Central memory CD4-positive, alpha-beta T cell (primary cell): ENCODE measurements around the gene FAM222B.
"Not testable (repeated sequence)": the region's sequence is repeated elsewhere in the genome, so short reads cannot be mapped to it uniquely, and the experiment has no call there.

Source experiments
- DNase-seq: peaks from one replicate; pipeline ENCODE4 v3.0.0; 2022
- total RNA-seq, 3 experiments: gene quantifications; one replicate each; lab custom pipeline; 2026; lab: John Stamatoyannopoulos, UW

The FAM222B gene, protein sequence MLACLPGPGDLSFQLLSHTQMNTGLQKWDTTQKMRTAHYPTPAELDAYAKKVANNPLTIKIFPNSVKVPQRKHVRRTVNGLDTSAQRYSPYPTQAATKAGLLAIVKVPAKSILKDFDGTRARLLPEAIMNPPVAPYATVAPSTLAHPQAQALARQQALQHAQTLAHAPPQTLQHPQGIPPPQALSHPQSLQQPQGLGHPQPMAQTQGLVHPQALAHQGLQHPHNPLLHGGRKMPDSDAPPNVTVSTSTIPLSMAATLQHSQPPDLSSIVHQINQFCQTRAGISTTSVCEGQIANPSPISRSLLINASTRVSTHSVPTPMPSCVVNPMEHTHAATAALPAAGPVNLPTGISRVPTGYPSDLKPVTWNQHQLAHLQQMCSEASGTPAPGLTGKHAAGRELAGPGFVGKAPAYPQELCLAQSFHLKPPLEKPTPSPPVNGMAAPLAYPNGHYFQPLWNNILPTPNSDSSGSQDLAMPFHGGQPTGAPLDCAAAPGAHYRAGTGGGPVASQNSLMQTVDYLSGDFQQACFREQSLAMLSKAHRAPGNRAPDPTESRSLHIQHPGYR
- 13.2 to 19.5 (median 17.0) reads per million in 3 experiments for total RNA-seq

DNA sequence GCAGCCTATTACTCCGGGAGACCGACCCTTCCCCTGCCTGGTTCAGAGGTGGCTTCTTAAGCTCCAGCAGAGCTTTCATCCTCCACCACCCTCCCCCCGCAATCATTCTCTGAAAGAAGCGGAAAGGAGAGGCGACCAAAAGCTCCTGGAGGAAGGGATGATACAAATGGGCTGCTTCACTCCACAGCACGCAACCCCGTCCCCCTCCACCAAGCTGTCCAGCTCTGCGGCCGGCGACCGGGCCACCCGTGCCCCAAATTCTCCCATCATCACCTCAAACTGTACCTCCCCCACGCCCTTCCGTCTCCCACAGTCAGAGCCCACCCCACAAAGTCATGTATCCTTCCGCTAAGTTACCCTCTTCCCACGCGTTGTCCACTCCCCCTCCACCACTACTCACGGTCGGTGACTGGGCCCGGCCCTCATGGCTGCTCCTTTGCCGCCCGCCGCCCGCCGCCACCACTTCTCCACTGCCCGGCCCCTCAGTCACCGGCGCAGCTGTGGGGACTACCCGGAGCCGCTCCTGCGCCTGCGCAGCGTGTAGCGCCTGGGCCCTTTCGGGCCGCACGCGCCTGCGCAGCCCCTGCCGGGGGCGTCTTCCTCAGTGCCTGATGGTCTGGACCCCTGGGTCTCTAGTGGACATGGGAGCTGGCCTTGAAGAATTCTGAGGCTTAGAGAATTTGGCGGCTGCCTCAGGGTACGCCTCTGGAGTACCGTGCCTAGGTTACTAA is at the start of gene FAM222B:
FAM222B (minus strand) TSS at position 509 of the 731 bp plus-strand sequence. CDS start 76,123 bp downstream, outside the sequence.
- DNase-seq: peak; percentile 85

GRCh38 chr17:28892024-28892423 is 49.4 kb upstream of the FAM222B start:
- DNase-seq: no peak

DNA sequence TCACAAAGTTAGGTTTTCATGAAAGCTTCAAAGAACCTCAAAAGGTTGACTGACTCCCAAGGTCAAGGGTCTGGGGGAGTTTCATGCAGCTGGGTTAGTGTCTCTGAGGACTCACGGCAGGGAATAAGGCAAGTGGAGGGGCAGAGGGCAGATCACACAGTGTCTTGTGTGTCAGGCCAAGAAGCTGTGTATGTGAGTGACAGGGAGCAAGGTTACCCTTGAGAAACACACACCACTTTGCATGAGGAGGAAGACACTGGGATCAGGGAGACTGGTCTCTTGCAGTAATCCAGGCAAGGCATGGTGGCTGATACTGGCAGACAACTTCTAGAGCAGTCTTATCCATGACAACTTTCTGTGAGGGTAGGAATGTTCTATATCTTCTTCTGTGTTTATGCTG is 48.6 kb upstream of the FAM222B start:
- no peak for DNase-seq

DNA sequence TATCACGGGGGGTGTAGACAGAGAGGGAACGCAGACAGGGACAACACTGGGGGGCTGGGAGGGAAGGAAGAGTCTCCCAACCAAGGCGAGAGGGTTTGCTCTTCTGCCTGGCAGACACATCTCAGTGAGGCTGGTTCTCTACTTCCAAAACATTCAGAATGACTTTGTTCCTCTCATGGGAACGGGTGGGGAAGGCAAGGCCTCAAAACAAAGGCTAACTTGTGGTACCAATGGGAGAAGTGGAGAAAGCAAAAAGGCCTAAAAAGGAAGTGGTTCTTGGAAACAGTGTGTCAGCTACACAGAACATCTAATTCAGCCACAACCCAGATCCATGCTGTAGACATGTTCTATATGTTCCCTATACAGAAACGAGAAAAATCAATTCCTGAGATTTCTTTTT is 47.4 kb upstream of the FAM222B start:
- DNase-seq: no peak

DNA sequence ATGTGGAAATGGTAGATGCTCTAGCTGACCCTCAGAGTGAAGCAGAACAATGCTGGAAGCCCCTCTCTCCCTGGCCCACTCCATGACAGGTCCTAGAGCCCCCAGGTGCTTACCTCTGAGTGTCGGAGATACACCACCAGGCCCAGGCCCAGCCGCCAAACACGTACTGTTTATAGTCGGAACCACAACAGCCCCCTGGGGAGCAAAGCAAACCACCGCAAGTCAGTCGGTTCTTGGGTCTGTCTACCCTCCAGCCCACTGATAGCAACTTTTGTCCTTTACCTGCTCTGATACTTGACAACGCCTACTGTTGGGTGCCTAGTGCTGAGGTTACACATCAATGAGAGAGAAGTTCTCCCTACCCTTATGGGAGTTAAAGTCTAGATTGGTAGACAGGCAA is 46.2 kb upstream of the FAM222B start:
- DNase-seq: no peak

GRCh38 chr17:28887871-28888471 is 45.4 kb upstream of the FAM222B start:
- DNase-seq: no peak

DNA sequence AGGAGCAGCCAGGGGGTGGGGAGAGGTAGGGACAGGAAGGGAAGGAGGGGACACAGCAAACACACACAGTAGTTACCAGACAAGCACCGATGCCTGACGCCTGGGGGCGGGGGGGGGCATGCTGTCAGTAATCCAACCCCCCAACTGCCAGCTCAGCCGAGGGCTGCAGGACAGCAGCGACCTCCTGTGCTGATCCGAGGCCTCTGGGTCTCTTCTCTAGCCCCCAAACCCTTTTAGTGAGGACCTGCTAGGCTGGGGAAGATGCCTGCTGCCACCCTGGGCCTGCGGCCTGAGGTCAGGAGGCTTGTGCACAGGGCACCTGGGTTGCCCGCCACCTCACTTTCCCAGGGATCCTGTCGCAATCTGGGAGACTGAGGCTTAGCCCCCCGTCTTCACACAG is 43.4 kb upstream of the FAM222B start:
- no peak for DNase-seq

DNA sequence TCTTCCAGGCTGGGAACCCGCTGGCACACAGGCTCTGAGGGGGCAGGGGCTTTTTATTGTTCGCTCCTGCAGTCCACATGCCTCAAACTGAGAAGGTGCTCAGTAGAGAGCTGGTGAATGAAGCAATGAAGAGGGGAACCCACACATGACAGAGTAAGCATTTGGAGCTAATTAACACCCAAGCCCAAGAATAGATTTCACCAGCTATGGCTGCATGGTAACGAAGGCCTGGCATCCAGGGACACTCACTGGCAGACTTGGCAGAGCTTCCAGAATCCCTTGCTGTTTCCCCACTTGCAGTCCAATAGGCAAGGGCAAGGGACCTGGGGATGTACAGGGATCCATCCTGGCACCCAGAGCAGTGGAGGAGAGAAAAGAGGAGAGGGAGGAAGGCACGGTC is 42.8 kb upstream of the FAM222B start:
- no peak for DNase-seq

DNA sequence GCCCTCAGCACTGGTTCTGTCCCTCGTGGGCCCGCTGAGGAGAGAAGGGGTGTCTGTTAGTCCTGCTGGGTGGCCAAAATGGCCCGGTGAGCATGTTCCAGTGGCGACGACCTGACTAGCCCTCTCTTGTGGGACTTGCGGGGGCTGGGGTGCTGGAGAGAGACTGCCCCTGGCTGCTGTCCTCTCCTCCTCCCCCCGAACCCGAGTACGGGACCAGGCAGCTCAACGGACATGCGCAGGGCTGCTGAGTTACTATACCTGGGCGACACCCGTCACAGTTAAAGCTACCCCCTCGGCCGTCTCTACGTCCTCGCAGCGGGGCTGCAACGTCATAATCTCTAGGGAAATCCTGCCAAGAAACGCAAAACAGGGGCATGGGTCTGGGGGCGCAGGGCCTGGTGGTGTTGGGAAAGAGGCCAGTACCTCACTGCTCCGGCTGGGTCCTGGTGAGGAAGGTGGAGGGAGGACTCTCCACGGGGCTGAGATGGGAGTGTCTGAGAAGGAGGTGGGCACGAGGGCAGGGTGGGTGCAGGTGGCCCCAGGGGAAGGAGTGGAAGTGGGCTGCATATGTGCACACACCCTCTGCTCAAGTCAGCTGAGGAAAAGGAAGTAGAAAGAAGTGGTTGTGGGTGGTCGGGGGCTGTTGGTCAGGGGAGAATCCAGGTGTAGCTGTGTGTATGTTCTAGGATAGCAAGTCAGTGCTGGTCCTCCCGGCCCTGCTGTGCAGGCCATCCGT is 41.5 kb upstream of the FAM222B start:
- no peak for DNase-seq

DNA sequence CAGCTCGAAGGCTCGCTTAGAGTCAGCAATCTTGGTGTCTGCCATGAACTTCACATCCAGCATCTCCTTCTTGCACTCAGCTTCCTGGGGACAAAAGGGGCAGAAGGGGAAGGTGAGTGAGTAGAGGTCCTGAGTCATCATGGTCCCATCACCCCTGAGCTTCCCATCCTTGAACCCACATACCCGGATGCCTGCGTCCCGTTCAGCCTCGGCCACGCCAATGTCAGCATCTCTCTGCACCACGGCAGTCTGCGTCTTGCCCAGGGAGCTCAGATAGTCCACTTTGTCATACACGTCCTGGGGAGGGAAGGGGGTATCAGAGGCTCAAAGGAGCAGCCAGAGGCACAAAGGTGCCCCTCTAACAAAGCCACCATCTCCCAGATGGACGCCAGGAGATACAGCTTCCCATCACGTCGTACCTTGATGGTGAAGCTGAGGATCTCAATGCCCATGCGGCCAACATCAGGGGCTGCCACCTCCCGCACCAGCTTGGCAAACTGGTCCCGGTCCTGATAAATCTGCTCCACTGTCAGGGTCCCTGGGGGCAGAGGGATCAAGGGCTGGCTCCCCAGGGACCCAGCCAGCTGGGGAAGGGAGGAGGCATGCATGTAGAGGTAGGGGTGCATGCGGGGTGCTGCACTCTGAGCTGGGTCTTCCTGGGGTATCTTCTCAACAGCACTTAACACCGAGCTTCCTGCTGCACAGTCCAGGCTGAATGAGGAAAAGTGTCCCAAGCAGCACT is 39.7 kb upstream of the FAM222B start:
- no peak for DNase-seq

DNA sequence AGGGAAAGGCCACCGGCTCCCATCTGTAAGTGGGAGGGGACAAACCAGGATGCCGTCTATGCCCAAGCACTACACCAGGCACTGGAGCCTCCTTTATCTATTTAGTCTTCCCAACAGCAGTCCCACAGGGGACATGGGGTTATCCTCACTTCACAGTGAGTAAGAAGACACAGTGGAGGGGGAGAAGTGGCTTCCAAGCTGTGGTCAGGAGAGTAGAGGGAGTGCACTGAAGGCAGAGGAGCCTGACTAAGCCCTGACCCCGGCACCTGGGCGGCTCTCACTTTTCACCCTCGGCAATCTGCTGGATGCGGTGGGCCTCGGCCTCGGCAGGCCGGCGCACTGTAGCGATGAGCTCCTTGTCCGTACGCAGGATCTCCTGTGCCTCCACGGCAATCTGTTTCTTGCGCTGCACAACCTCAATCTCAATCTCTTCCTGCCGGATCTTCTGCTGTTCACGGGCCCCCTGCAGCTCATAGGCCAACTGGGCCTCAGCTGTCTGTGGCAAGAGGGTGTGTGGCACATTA is 39.0 kb upstream of the FAM222B start:
- no peak for DNase-seq

- DNase-seq: no peak
These were observed 38.0 kb upstream of the FAM222B start for GRCh38 chr17:28880572-28880945.

- DNase-seq: no peak
These were observed 37.4 kb upstream of the FAM222B start for GRCh38 chr17:28879886-28880571.

- DNase-seq: no peak
These were observed 36.4 kb upstream of the FAM222B start for GRCh38 chr17:28878981-28879380.

- DNase-seq: no peak
These were observed 35.7 kb upstream of the FAM222B start for GRCh38 chr17:28878158-28878910.

- not testable (repeated sequence) for DNase-seq
These were observed 34.6 kb upstream of the FAM222B start for GRCh38 chr17:28877150-28877711.

DNA sequence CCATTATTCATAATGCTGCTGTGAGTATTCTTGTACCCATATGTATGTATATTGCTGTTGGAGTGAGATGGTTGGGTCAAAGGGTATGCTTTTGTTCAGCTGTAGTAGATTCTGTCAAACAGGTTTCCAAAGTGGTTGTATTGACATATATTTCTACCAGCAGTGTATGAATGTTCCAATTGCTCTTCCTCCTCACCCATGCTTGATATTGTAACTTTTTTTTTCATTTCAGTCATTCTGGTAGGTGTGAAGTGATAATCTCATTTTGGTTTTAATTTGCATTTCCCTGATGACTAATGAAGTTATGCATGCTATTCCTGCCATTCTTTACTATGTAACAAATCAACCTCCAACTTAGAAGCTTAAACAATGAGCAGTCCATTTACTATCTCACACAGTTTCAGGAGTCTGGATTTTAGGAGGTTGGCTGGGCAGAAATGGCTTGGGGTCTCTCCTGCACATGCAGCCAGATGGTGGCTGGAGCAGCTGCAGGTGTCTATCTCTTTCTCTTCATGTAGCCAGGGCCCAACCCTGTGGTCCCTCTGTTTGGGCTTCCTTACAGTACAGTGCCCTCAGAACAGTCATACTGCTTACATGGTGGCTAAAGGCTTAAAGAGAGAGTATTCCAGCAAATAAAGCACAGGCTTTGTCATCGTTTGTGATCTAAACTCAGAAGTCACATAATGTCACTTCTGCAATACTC is 33.4 kb upstream of the FAM222B start:
- DNase-seq: no peak

DNA sequence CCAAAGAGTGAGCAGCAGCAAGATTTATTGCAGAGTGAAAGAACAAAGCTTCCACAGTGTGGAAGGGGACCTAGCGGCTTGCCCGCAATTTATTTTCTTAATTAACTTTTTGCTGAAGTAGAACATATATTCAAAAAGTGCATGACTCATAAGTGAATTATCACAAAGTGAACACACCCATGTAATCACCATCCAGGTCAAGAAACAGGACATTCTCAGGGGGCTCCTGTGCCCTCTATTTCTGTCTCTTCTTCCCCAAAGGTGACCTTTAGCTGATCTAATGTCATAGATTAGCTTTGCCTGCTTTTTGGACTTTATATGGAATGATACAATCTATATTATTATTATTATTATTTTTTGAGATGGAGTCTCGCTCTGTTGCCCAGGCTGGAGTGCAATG is 32.2 kb upstream of the FAM222B start:
- no peak for DNase-seq

- DNase-seq: no peak
These were observed 31.2 kb upstream of the FAM222B start for GRCh38 chr17:28873839-28874238.
